ENCODE measurements around the gene PTCHD4. TPM values are rescaled to one million over a fixed set of nuclear protein-coding genes. Genes with fewer than 3 reads are reported as not detected.

Gene PTCHD4
- polyA plus RNA-seq, 1 donor from 2014 or later: 3.4 TPM

DNA sequence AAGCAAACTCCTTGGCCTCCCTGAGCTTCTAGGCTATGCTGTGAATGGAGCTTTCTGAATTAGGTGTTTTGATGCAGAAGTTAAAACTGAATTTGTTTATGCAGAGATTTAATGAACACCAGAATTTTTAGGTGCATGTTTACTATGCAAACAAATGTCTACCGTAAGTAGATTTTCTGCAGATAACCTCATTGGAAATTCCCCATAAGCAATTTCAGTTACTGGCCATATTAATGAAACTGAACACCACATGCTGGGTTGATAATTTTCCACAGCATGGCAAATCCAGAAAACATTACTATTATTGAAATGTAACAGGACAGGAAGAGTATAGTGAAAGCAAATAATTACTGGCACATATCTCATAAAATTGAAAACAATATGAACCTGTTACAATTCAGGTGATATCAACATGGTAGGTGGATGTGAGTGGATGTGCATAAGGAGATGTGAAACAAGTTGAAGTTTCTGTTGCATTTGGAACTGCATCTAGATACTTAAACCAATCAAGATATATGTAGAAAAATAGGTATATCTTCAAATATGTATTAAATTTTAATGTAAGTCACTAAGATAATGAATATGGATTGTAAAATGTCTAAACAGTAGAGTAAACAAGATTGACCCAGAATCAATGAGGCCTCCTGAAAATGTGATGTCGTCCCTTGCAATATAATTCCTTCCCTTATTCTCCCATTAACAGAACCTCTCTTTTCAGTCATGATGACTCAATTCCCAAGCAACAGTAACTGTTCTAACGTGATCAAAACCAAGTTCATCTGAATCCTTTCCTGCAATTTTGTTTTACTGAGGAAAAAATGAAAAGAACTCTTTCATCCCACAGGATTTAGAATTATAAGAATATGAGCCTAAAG lies 11.0 kb downstream of the PTCHD4 start:
- TF ChIP-seq, protein P1, sequence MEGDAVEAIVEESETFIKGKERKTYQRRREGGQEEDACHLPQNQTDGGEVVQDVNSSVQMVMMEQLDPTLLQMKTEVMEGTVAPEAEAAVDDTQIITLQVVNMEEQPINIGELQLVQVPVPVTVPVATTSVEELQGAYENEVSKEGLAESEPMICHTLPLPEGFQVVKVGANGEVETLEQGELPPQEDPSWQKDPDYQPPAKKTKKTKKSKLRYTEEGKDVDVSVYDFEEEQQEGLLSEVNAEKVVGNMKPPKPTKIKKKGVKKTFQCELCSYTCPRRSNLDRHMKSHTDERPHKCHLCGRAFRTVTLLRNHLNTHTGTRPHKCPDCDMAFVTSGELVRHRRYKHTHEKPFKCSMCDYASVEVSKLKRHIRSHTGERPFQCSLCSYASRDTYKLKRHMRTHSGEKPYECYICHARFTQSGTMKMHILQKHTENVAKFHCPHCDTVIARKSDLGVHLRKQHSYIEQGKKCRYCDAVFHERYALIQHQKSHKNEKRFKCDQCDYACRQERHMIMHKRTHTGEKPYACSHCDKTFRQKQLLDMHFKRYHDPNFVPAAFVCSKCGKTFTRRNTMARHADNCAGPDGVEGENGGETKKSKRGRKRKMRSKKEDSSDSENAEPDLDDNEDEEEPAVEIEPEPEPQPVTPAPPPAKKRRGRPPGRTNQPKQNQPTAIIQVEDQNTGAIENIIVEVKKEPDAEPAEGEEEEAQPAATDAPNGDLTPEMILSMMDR (IDR thresholded peaks at IDR 0.05; ENCODE audit: poor library complexity, severe bottlenecking): no peak
- H3K36me3 ChIP-seq (ENCODE audit: insufficient read depth, low read length): no peaks in the 10 kb centered on the region
- H3K9me2 ChIP-seq (ENCODE audit: insufficient read depth, low read length): no peaks in the 10 kb centered on the region
- H3K9me3 ChIP-seq (ENCODE audit: low read length): no peaks in the 10 kb centered on the region
- no peaks in the 10 kb centered on the region for H3K79me2 ChIP-seq (replicated peaks; ENCODE audit: insufficient read depth, low read length)
- H3K4me2 ChIP-seq (ENCODE audit: low read length): no peak overlapping the region
- no peak overlapping the region for H2AFZ ChIP-seq (ENCODE audit: low read depth, low read length)
- H3K4me3 ChIP-seq (ENCODE audit: low read length): no peak overlapping the region
- no peaks in the 10 kb centered on the region for H4K20me1 ChIP-seq (ENCODE audit: insufficient read depth)
- H3K9ac ChIP-seq (ENCODE audit: low read length): no peak overlapping the region
- peak overlapping the region; percentile 32 for H3K27ac ChIP-seq (ENCODE audit: low read length)
- H3F3A ChIP-seq (ENCODE audit: insufficient read depth, low read length, poor library complexity, severe bottlenecking): no peaks in the 10 kb centered on the region
- no peaks in the 10 kb centered on the region for H3K27me3 ChIP-seq (ENCODE audit: insufficient read depth, low read depth, low read length)

DNA sequence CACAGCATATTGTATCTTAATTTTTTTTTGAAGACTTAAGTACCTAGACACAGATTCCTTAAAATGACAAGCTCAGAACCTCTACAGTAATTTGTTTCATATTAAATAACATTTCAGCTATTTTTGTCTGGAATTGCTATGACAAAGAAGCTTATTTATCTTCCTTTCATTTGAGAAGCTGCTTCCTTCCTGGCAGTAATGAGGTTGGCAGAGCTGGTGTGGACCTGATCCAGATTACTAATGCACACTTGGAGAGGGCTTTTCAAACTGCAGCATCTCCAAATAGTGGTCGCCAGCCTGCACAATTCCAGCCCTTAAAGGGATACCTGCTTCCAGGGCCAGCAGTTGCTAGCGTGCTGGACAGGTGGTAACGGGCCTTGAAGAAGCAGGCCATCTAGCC lies 12.1 kb downstream of the PTCHD4 start:
- Histone ChIP-seq H3K36me3 (ENCODE audit: insufficient read depth, low read length) (no peaks in the 10 kb centered on the region), H3K79me2 (replicated peaks; ENCODE audit: insufficient read depth, low read length) (no peaks in the 10 kb centered on the region), H3K27ac (ENCODE audit: low read length) (no peak overlapping the region), H3F3A (ENCODE audit: insufficient read depth, low read length, poor library complexity, severe bottlenecking) (no peaks in the 10 kb centered on the region), H3K9me2 (ENCODE audit: insufficient read depth, low read length) (no peaks in the 10 kb centered on the region), H3K9me3 (ENCODE audit: low read length) (no peaks in the 10 kb centered on the region), H4K20me1 (ENCODE audit: insufficient read depth) (no peaks in the 10 kb centered on the region), H3K9ac (ENCODE audit: low read length) (no peak overlapping the region), H3K27me3 (ENCODE audit: insufficient read depth, low read depth, low read length) (no peaks in the 10 kb centered on the region), H2AFZ (ENCODE audit: low read depth, low read length) (no peak overlapping the region), H3K4me2 (ENCODE audit: low read length) (no peak overlapping the region), H3K4me3 (ENCODE audit: low read length) (no peak overlapping the region)
- TF ChIP-seq, protein P2, sequence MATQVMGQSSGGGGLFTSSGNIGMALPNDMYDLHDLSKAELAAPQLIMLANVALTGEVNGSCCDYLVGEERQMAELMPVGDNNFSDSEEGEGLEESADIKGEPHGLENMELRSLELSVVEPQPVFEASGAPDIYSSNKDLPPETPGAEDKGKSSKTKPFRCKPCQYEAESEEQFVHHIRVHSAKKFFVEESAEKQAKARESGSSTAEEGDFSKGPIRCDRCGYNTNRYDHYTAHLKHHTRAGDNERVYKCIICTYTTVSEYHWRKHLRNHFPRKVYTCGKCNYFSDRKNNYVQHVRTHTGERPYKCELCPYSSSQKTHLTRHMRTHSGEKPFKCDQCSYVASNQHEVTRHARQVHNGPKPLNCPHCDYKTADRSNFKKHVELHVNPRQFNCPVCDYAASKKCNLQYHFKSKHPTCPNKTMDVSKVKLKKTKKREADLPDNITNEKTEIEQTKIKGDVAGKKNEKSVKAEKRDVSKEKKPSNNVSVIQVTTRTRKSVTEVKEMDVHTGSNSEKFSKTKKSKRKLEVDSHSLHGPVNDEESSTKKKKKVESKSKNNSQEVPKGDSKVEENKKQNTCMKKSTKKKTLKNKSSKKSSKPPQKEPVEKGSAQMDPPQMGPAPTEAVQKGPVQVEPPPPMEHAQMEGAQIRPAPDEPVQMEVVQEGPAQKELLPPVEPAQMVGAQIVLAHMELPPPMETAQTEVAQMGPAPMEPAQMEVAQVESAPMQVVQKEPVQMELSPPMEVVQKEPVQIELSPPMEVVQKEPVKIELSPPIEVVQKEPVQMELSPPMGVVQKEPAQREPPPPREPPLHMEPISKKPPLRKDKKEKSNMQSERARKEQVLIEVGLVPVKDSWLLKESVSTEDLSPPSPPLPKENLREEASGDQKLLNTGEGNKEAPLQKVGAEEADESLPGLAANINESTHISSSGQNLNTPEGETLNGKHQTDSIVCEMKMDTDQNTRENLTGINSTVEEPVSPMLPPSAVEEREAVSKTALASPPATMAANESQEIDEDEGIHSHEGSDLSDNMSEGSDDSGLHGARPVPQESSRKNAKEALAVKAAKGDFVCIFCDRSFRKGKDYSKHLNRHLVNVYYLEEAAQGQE (IDR thresholded peaks at IDR 0.05; ENCODE audit: borderline replicate concordance): no peak
- TF ChIP-seq, protein P1 (IDR thresholded peaks at IDR 0.05; ENCODE audit: poor library complexity, severe bottlenecking): no peak
- TF ChIP-seq MXI1 (conservative IDR thresholded peaks at IDR 0.05; ENCODE audit: poor library complexity, severe bottlenecking): no peak
- no peak for TF ChIP-seq TAF1 (IDR thresholded peaks at IDR 0.05; ENCODE audit: low read depth)
- no peak for TF ChIP-seq EZH2 (IDR thresholded peaks at IDR 0.05; ENCODE audit: borderline replicate concordance, insufficient read depth, low read length, poor library complexity, severe bottlenecking)
- no peak for TF ChIP-seq EP300 (conservative IDR thresholded peaks at IDR 0.05; ENCODE audit: poor library complexity, severe bottlenecking)
- TF ChIP-seq RAD21 (conservative IDR thresholded peaks at IDR 0.05): no peak
- no peak for TF ChIP-seq POLR2AphosphoS5 (IDR thresholded peaks at IDR 0.05)
- no peak for TF ChIP-seq SMC3 (conservative IDR thresholded peaks at IDR 0.05; ENCODE audit: poor library complexity)
